ENCODE measurements around the gene RHBDD2. TPM values are rescaled to one million over a fixed set of nuclear protein-coding genes. Genes with fewer than 3 reads are reported as not detected.

Gene RHBDD2
- total RNA-seq, 2 experiments from 2014 or later: 21.1 to 21.8 TPM

GRCh38 chr7:75916685-75917634 lies 38.1 kb downstream of the RHBDD2 start:
- POLR2A ChIA-PET: no interaction called here
- H3K36me3 Mint-ChIP-seq (ENCODE audit: low read depth): no peaks in the 10 kb centered on the region
- H3K4me3 Mint-ChIP-seq: no peak overlapping the region
- H3K27me3 Mint-ChIP-seq: no peaks in the 10 kb centered on the region
- H3K4me1 Mint-ChIP-seq: peaks cover 34% of the 10 kb centered on the region
- H3K9me3 Mint-ChIP-seq: no peaks in the 10 kb centered on the region
- H3K27ac Mint-ChIP-seq: no peak overlapping the region
- CTCF ChIA-PET: interaction anchor here (0.6 to 1.3 kb wide), 2 partner anchors 19 to 30 kb away, joined by 3 to 4 read pairs; no protein-coding TSS in a partner anchor
- DNase-seq: no peak

GRCh38 chr7:75920431-75921161 lies 41.8 kb downstream of the RHBDD2 start:
- Mint-ChIP-seq H3K36me3 (ENCODE audit: low read depth) (no peaks in the 10 kb centered on the region), H3K4me1 (peaks cover 31% of the 10 kb centered on the region), H3K4me3 (no peak overlapping the region), H3K27ac (no peak overlapping the region), H3K9me3 (no peaks in the 10 kb centered on the region), H3K27me3 (no peaks in the 10 kb centered on the region)
- POLR2A ChIA-PET: no interaction called here
- DNase-seq: no peak
- CTCF ChIA-PET: no interaction called here

- ChIA-PET POLR2A (no interaction called here), CTCF (no interaction called here)
- Mint-ChIP-seq H3K27ac (no peak overlapping the region), H3K4me3 (no peak overlapping the region), H3K27me3 (no peaks in the 10 kb centered on the region), H3K4me1 (peaks cover 22% of the 10 kb centered on the region), H3K36me3 (ENCODE audit: low read depth) (no peaks in the 10 kb centered on the region), H3K9me3 (no peaks in the 10 kb centered on the region)
- no peak for DNase-seq
Observed at GRCh38 chr7:75921479-75921878, 42.6 kb downstream of the RHBDD2 start.

DNA sequence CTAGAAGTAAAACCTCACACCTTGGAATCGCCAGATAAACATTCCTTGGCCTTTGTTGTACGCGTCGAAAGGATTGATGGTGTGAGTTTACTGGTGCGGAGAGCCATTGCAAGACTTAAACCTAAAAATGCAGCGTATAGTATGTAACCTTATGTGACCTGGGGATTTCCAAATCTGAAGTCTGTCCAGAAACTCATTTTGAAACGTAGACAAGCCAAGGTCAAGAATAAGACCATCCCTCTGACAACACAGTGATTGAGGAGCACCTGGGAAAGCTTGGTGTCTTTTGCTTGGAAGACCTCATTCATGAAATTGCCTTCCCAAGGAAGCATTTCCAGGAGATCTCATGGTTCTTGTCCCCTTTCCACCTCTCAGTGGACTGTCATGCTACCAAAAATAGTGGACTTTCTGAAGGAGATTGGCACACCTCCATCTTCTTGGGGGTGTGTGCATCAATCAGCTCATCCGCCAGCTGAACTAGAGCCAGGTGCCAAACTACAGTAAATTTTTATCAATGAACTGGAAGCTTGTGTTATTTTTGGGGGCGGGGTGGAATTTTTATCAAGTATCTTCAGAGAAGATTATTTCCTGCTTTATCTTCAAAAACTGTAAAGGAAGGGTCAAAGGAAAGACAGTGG lies 44.3 kb downstream of the RHBDD2 start:
- no peaks in the 10 kb centered on the region for H3K27me3 Mint-ChIP-seq
- no peaks in the 10 kb centered on the region for H3K36me3 Mint-ChIP-seq (ENCODE audit: low read depth)
- ChIA-PET POLR2A (no interaction called here), CTCF (interaction anchor here (0.7 kb wide), 2 partner anchors 9 to 159 kb away, joined by 3 to 5 read pairs; no protein-coding TSS in a partner anchor)
- H3K27ac Mint-ChIP-seq: no peak overlapping the region
- peaks cover 20% of the 10 kb centered on the region for H3K4me1 Mint-ChIP-seq
- no peaks in the 10 kb centered on the region for H3K9me3 Mint-ChIP-seq
- DNase-seq: no peak
- H3K4me3 Mint-ChIP-seq: no peak overlapping the region

DNA sequence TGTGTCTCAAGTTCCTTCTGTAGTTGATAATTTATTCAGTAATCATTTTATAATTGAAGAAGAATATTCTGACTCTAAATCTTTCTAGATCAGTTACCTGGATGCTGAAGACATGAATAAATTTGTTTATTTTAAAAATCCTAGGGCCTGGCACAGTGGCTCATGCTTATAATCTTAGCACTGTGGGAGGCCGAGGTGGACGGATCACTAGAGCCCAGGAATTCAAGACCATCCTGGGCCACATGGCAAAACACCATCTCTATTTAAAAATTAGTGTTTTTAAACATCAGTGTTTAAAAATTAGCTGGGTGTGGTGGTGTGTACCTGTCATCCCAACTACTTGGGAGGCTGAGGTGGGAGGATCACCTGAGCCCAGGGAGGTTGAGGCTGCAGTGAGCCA lies 45.4 kb downstream of the RHBDD2 start:
- Mint-ChIP-seq H3K9me3 (no peaks in the 10 kb centered on the region), H3K27me3 (no peaks in the 10 kb centered on the region), H3K4me1 (peaks cover 26% of the 10 kb centered on the region), H3K4me3 (no peak overlapping the region), H3K27ac (no peak overlapping the region), H3K36me3 (ENCODE audit: low read depth) (no peaks in the 10 kb centered on the region)
- POLR2A ChIA-PET: no interaction called here
- DNase-seq: no peak
- CTCF ChIA-PET: interaction anchor here (0.9 to 1.1 kb wide), 2 partner anchors 9 to 23 kb away, joined by 3 to 4 read pairs; no protein-coding TSS in a partner anchor

DNA sequence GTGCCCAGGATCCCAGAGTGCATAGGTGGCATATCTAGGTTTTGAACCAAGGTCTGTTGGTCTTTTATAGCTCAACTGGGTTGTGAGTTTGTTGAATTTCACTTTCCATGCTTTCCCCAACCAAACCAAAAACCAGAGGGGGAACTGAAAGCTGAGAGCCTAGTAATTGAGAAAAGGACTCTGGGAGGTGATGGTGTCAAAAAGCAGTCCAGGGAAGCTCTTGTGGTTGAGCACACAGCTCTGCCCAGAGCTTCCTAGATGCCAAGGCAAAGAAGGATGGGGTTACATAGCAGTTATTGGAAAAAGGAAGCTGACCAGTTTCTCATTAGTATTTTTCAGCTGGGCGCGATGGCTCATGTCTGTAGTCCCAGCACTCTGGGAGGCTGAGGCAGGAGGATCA lies 46.1 kb downstream of the RHBDD2 start:
- H3K36me3 Mint-ChIP-seq (ENCODE audit: low read depth): no peaks in the 10 kb centered on the region
- H3K4me1 Mint-ChIP-seq: peaks cover 27% of the 10 kb centered on the region
- no peaks in the 10 kb centered on the region for H3K27me3 Mint-ChIP-seq
- H3K9me3 Mint-ChIP-seq: no peaks in the 10 kb centered on the region
- peak overlapping the region; percentile 46 for H3K27ac Mint-ChIP-seq
- no peak for DNase-seq
- ChIA-PET POLR2A (no interaction called here), CTCF (interaction anchor here (0.9 to 1.1 kb wide), 2 partner anchors 9 to 23 kb away, joined by 3 to 4 read pairs; no protein-coding TSS in a partner anchor)
- no peak overlapping the region for H3K4me3 Mint-ChIP-seq

DNA sequence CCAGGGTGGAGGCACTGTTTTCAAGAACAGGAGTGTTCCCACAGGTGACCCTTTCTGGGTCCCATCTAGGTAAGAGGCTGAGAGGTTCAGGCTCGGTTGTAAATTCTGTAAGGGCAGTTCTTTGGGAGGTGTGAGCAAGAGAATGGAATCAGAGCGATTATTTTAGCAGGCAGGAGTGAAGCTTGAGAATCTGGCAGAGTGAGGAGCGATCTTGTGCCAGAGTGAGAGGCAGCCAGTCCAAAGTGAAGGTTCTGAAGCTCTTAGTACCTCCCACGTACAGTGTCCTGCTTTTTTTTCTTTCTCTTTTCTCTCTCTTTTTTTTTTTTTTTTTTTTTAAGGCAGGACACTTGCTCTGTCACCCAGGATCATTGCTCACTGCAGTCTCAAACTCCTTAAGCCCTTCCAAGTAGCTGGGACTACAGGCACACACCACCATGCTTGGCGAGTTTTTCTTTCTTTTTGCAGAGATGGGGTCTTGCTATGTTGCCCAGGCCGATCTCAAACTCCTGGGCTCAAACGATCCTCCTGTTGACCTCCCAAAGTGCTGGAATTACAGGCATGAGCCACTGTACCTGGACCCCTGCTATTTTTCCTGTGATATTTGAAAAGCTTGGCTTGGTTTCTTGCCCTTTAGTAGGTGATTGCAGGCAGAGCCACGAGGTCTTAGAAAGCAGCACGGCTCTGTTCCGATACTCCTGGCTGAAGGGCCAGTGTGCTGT lies 47.0 kb downstream of the RHBDD2 start:
- H3K4me3 Mint-ChIP-seq: no peak overlapping the region
- peaks cover 21% of the 10 kb centered on the region for H3K4me1 Mint-ChIP-seq
- CTCF ChIA-PET: interaction anchor here (0.6 kb wide), 1 partner anchor 116 kb away, joined by 3 read pairs; no protein-coding TSS in a partner anchor
- H3K9me3 Mint-ChIP-seq: no peaks in the 10 kb centered on the region
- POLR2A ChIA-PET: no interaction called here
- no peak for DNase-seq
- H3K27ac Mint-ChIP-seq: no peak overlapping the region
- no peaks in the 10 kb centered on the region for H3K27me3 Mint-ChIP-seq
- no peaks in the 10 kb centered on the region for H3K36me3 Mint-ChIP-seq (ENCODE audit: low read depth)

- Mint-ChIP-seq H3K4me3 (no peak overlapping the region), H3K27ac (no peak overlapping the region), H3K9me3 (no peaks in the 10 kb centered on the region), H3K27me3 (no peaks in the 10 kb centered on the region), H3K4me1 (peaks cover 19% of the 10 kb centered on the region), H3K36me3 (ENCODE audit: low read depth) (no peaks in the 10 kb centered on the region)
- ChIA-PET POLR2A (interaction anchor here (0.7 kb wide), 1 partner anchor 13 kb away, joined by 3 read pairs; no protein-coding TSS in a partner anchor), CTCF (interaction anchor here (0.7 to 1.2 kb wide), 2 partner anchors 47 to 69 kb away, joined by 3 to 4 read pairs; no protein-coding TSS in a partner anchor)
- peak; percentile 36 for DNase-seq
Observed at GRCh38 chr7:75928568-75928914, 49.7 kb downstream of the RHBDD2 start.

DNA sequence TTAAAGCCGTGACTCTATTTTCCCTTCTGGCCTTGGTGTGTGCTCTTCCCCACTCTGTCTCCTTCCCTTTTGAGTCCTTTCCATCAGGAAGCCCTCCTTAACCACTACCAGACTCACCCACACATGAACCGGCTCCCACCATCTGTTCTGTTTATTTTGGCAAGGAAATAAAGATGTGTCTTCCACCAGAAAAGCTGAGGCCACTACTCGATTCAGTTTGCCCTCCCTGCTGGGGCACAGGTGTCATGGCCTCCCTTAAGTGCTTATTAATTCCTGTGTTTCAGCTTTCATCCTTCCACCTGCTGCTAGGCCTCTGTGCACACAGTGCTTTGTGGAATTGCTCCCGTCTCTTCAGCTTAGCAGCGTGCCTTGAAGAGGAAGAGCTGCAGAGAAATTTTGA lies 52.8 kb downstream of the RHBDD2 start:
- CTCF ChIA-PET: interaction anchor here (1.4 kb wide), 2 partner anchors 14 to 89 kb away, joined by 3 to 5 read pairs; no protein-coding TSS in a partner anchor
- Mint-ChIP-seq H3K27ac (no peak overlapping the region), H3K36me3 (ENCODE audit: low read depth) (no peaks in the 10 kb centered on the region), H3K9me3 (no peaks in the 10 kb centered on the region), H3K4me1 (peaks cover 16% of the 10 kb centered on the region), H3K4me3 (no peak overlapping the region), H3K27me3 (no peaks in the 10 kb centered on the region)
- DNase-seq: no peak
- POLR2A ChIA-PET: no interaction called here

- Mint-ChIP-seq H3K36me3 (ENCODE audit: low read depth) (no peaks in the 10 kb centered on the region), H3K4me1 (no peaks in the 10 kb centered on the region), H3K27ac (no peak overlapping the region), H3K4me3 (no peak overlapping the region), H3K27me3 (no peaks in the 10 kb centered on the region), H3K9me3 (no peaks in the 10 kb centered on the region)
- DNase-seq: no peak
- ChIA-PET CTCF (no interaction called here), POLR2A (no interaction called here)
Observed at GRCh38 chr7:75937958-75938786, 59.3 kb downstream of the RHBDD2 start.

All from activated CD4-positive, alpha-beta T cell treated with anti-CD3 and anti-CD28 coated beads, Interleukin-2, amount 10 ng/mL, durations not matched to agents 7 days and 5 days (primary cell).